HG02759 (cell line): ENCODE data around the gene GPSM3.
"Not testable (repeated sequence)": the region's sequence is repeated elsewhere in the genome, so short reads cannot be mapped to it uniquely, and the experiment has no call there.

Experiments used
- ATAC-seq: cut with Tn5 transposase; IDR thresholded peaks from one replicate; pipeline ENCODE4 v1.9.1; 2021; ENCODE audit warnings: mild to moderate bottlenecking, moderate library complexity; ENCODE audit not compliant: unreplicated experiment

Gene GPSM3

GRCh38 chr6:32152769-32153563 is 39.5 kb downstream of the GPSM3 start:
- no peak for ATAC-seq

GRCh38 chr6:32151863-32152768 is 40.3 kb downstream of the GPSM3 start, which contains the start of gene PRRT1:
Gene PRRT1, minus strand, starts transcription at chr6:32151939. Its CDS starts 112 bp downstream, at chr6:32151827.
- ATAC-seq, result no peak

GRCh38 chr6:32151181-32151862 is 41.1 kb downstream of the GPSM3 start:
- ATAC-seq, result no peak

GRCh38 chr6:32149932-32150870 is 42.2 kb downstream of the GPSM3 start:
- ATAC-seq, result no peak

- ATAC-seq, result no peak
Observed at GRCh38 chr6:32149092-32149755, 43.2 kb downstream of the GPSM3 start.

GRCh38 chr6:32148289-32149091 is 44.0 kb downstream of the GPSM3 start:
- ATAC-seq, result no peak

GRCh38 chr6:32147401-32148132 is 44.9 kb downstream of the GPSM3 start:
- no peak for ATAC-seq

- ATAC-seq, result no peak
Observed at GRCh38 chr6:32146687-32147086, 45.8 kb downstream of the GPSM3 start.

- ATAC-seq, result no peak
Observed at GRCh38 chr6:32146287-32146686, 46.2 kb downstream of the GPSM3 start.

- not testable (repeated sequence) for ATAC-seq
Observed at GRCh38 chr6:32144238-32144637, 48.2 kb downstream of the GPSM3 start.
